ENCODE results near the gene KRTAP29-1.

Gene KRTAP29-1

GRCh38 chr17:41326173-41327145, 23.8 kb upstream of the KRTAP29-1 start:
- Histone ChIP-seq H3K9me3 (ENCODE audit: control insufficient read depth, low read depth, low read length) (no peaks in the 10 kb centered on the region), H3K4me3 (ENCODE audit: low read length) (no peak overlapping the region), H3K27me3 (ENCODE audit: control insufficient read depth, insufficient read depth, low read length) (no peaks in the 10 kb centered on the region), H3K36me3 (ENCODE audit: control insufficient read depth, low read depth, low read length) (no peaks in the 10 kb centered on the region), H3K27ac (ENCODE audit: low read length) (no peak overlapping the region), H3K4me1 (ENCODE audit: control insufficient read depth, low read depth, low read length) (no peaks in the 10 kb centered on the region), H3K9ac (ENCODE audit: low read length) (no peak overlapping the region)

GRCh38 chr17:41325611-41326010, 23.0 kb upstream of the KRTAP29-1 start:
- Histone ChIP-seq H3K27me3 (ENCODE audit: control insufficient read depth, insufficient read depth, low read length) (no peaks in the 10 kb centered on the region), H3K4me1 (ENCODE audit: control insufficient read depth, low read depth, low read length) (no peaks in the 10 kb centered on the region), H3K36me3 (ENCODE audit: control insufficient read depth, low read depth, low read length) (no peaks in the 10 kb centered on the region), H3K4me3 (ENCODE audit: low read length) (no peak overlapping the region), H3K9me3 (ENCODE audit: control insufficient read depth, low read depth, low read length) (no peaks in the 10 kb centered on the region), H3K9ac (ENCODE audit: low read length) (no peak overlapping the region), H3K27ac (ENCODE audit: low read length) (no peak overlapping the region)

GRCh38 chr17:41325126-41325525, 22.5 kb upstream of the KRTAP29-1 start:
- Histone ChIP-seq H3K27me3 (ENCODE audit: control insufficient read depth, insufficient read depth, low read length) (no peaks in the 10 kb centered on the region), H3K27ac (ENCODE audit: low read length) (no peak overlapping the region), H3K9ac (ENCODE audit: low read length) (no peak overlapping the region), H3K4me1 (ENCODE audit: control insufficient read depth, low read depth, low read length) (no peaks in the 10 kb centered on the region), H3K9me3 (ENCODE audit: control insufficient read depth, low read depth, low read length) (no peaks in the 10 kb centered on the region), H3K36me3 (ENCODE audit: control insufficient read depth, low read depth, low read length) (no peaks in the 10 kb centered on the region), H3K4me3 (ENCODE audit: low read length) (no peak overlapping the region)

- Histone ChIP-seq H3K4me3 (ENCODE audit: low read length) (no peak overlapping the region), H3K36me3 (ENCODE audit: control insufficient read depth, low read depth, low read length) (no peaks in the 10 kb centered on the region), H3K9ac (ENCODE audit: low read length) (no peak overlapping the region), H3K9me3 (ENCODE audit: control insufficient read depth, low read depth, low read length) (peaks cover 5% of the 10 kb centered on the region), H3K27me3 (ENCODE audit: control insufficient read depth, insufficient read depth, low read length) (no peaks in the 10 kb centered on the region), H3K27ac (ENCODE audit: low read length) (no peak overlapping the region), H3K4me1 (ENCODE audit: control insufficient read depth, low read depth, low read length) (no peaks in the 10 kb centered on the region)
Observed at GRCh38 chr17:41324180-41325075, 21.8 kb upstream of the KRTAP29-1 start.

- Histone ChIP-seq H3K4me3 (ENCODE audit: low read length) (no peak overlapping the region), H3K27ac (ENCODE audit: low read length) (no peak overlapping the region), H3K27me3 (ENCODE audit: control insufficient read depth, insufficient read depth, low read length) (no peaks in the 10 kb centered on the region), H3K4me1 (ENCODE audit: control insufficient read depth, low read depth, low read length) (no peaks in the 10 kb centered on the region), H3K36me3 (ENCODE audit: control insufficient read depth, low read depth, low read length) (no peaks in the 10 kb centered on the region), H3K9ac (ENCODE audit: low read length) (no peak overlapping the region), H3K9me3 (ENCODE audit: control insufficient read depth, low read depth, low read length) (peaks cover 8% of the 10 kb centered on the region)
Observed at GRCh38 chr17:41322903-41323895, 20.5 kb upstream of the KRTAP29-1 start.

GRCh38 chr17:41322094-41322902, 19.6 kb upstream of the KRTAP29-1 start:
- Histone ChIP-seq H3K4me1 (ENCODE audit: control insufficient read depth, low read depth, low read length) (no peaks in the 10 kb centered on the region), H3K9ac (ENCODE audit: low read length) (no peak overlapping the region), H3K4me3 (ENCODE audit: low read length) (no peak overlapping the region), H3K36me3 (ENCODE audit: control insufficient read depth, low read depth, low read length) (no peaks in the 10 kb centered on the region), H3K27me3 (ENCODE audit: control insufficient read depth, insufficient read depth, low read length) (no peaks in the 10 kb centered on the region), H3K27ac (ENCODE audit: low read length) (no peak overlapping the region), H3K9me3 (ENCODE audit: control insufficient read depth, low read depth, low read length) (peaks cover 8% of the 10 kb centered on the region)

- H3K36me3 ChIP-seq (ENCODE audit: control insufficient read depth, low read depth, low read length) = no peaks in the 10 kb centered on the region
- H3K9ac ChIP-seq (ENCODE audit: low read length) = no peak overlapping the region
- H3K4me3 ChIP-seq (ENCODE audit: low read length) = no peak overlapping the region
- H3K27ac ChIP-seq (ENCODE audit: low read length) = no peak overlapping the region
- H3K27me3 ChIP-seq (ENCODE audit: control insufficient read depth, insufficient read depth, low read length) = no peaks in the 10 kb centered on the region
- H3K9me3 ChIP-seq (ENCODE audit: control insufficient read depth, low read depth, low read length) = peaks cover 8% of the 10 kb centered on the region
- H3K4me1 ChIP-seq (ENCODE audit: control insufficient read depth, low read depth, low read length) = no peaks in the 10 kb centered on the region
Observed at GRCh38 chr17:41318231-41318630, 15.6 kb upstream of the KRTAP29-1 start.

- Histone ChIP-seq H3K9me3 (ENCODE audit: control insufficient read depth, low read depth, low read length) (peaks cover 8% of the 10 kb centered on the region), H3K4me3 (ENCODE audit: low read length) (no peak overlapping the region), H3K36me3 (ENCODE audit: control insufficient read depth, low read depth, low read length) (no peaks in the 10 kb centered on the region), H3K4me1 (ENCODE audit: control insufficient read depth, low read depth, low read length) (no peaks in the 10 kb centered on the region), H3K27ac (ENCODE audit: low read length) (no peak overlapping the region), H3K9ac (ENCODE audit: low read length) (no peak overlapping the region), H3K27me3 (ENCODE audit: control insufficient read depth, insufficient read depth, low read length) (no peaks in the 10 kb centered on the region)
Observed at GRCh38 chr17:41315814-41316445, 13.3 kb upstream of the KRTAP29-1 start.

- Histone ChIP-seq H3K36me3 (ENCODE audit: control insufficient read depth, low read depth, low read length) (no peaks in the 10 kb centered on the region), H3K9me3 (ENCODE audit: control insufficient read depth, low read depth, low read length) (peaks cover 8% of the 10 kb centered on the region), H3K27ac (ENCODE audit: low read length) (no peak within 1 kb of the TSS), H3K4me1 (ENCODE audit: control insufficient read depth, low read depth, low read length) (no peaks in the 10 kb centered on the region), H3K9ac (ENCODE audit: low read length) (no peak within 1 kb of the TSS), H3K27me3 (ENCODE audit: control insufficient read depth, insufficient read depth, low read length) (no peaks in the 10 kb centered on the region), H3K4me3 (ENCODE audit: low read length) (no peak within 1 kb of the TSS)
Observed at GRCh38 chr17:41315204-41315794, 12.6 kb upstream of the KRTAP29-1 start, which contains the start of gene KRTAP17-1. Gene KRTAP17-1, minus strand, starts transcription at chr17:41315710. Its CDS starts 60 bp downstream, at chr17:41315650.

Measured in iPS-18a (cell line).